Vagina (tissue), 2 donors: ENCODE measurements around the gene ACAA1.
"Not testable (repeated sequence)": the region's sequence is repeated elsewhere in the genome, so short reads cannot be mapped to it uniquely, and the experiment has no call there.

Source experiments
- CTCF ChIP-seq, 3 experiments: fragments of 450-650 bp in 2 of 3; fragments of 200-600 bp in 1 of 3; sonication (generic) in 1 of 3; IDR thresholded peaks; one replicate each; pipeline ENCODE4 v1.5.1; 2017 to 2019; ENCODE audit warnings: antibody characterized with exemption in 3 of 3, mild to moderate bottlenecking in 2 of 3, moderate library complexity in 2 of 3
- POLR2A ChIP-seq, 2 donors: fragments of 450-650 bp; IDR thresholded peaks; one replicate each; pipeline ENCODE4 v1.6.1; 2017; ENCODE audit warnings: antibody characterized with exemption in 2 of 2, mild to moderate bottlenecking in 2 of 2, moderate library complexity in 2 of 2
- POLR2AphosphoS5 ChIP-seq, 2 donors: sonication (generic); formaldehyde crosslinking; IDR thresholded peaks; one replicate each; pipeline ENCODE4 v1.9.0; 2017; ENCODE audit warnings: antibody characterized with exemption in 2 of 2, mild to moderate bottlenecking in 2 of 2, low read depth in 1 of 2; ENCODE audit not compliant: insufficient read depth in 1 of 2

GRCh38 chr3:38134517-38135143 is 2.3 kb downstream of the ACAA1 start:
- TF ChIP-seq CTCF (IDR thresholded peaks at IDR 0.05); POLR2A (IDR thresholded peaks at IDR 0.05); POLR2AphosphoS5 (IDR thresholded peaks at IDR 0.05; ENCODE audit: insufficient read depth in 1 of 2, low read depth in 1 of 2): not testable (repeated sequence)
